ENCODE measurements around the gene MAP3K10. TPM values are rescaled to one million over a fixed set of nuclear protein-coding genes. Genes with fewer than 3 reads are reported as not detected.

The MAP3K10 gene
- total RNA-seq, 1 experiment from 2014 or later: 26.9 TPM

DNA sequence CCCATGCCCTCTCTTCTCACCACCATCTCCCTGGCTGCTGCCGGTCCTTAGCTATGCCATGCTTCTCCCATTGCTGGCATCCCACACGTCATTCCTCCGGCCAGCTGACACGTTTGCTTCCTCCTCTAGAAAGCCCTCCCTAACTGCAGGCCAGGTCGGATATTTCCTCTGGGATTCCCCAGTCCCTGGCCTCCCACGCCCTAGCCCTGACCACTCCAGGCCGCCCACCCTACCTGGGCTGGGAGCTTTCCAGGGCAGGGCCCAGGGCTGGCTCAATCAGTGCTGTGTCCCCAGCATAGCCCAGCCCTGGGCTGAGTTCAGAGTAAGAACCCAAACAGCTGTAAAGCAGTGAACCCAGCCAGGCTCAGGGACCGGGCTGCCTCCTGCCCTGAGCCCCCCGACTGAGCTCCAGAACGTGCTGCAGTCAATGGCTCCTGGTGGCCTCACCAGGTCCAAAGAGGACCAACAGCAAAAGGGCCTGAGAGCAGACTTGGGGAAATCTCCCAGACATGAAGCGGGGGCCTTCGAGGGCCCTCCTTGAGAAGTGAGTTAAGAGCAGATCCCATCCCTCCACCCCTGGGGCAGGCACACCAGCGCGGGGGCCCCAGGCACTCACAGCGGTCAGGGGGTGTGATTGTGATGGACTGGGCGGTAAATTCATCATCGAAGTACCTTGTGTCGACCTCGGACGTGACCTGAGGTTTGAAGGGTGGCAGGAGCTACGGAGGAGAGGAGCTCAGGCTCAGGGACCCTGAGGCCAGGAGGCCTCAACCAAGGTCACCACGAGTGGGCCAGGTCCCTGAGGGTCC, 43.4 kb downstream of the MAP3K10 start:
- H3K36me3 ChIP-seq (ENCODE audit: low read depth): no peaks in the 10 kb centered on the region
- no peaks in the 10 kb centered on the region for H3K79me2 ChIP-seq (ENCODE audit: low read depth)
- TF ChIP-seq EZH2 (IDR thresholded peaks at IDR 0.05; ENCODE audit: low read depth): no peak
- TF ChIP-seq, protein P1, sequence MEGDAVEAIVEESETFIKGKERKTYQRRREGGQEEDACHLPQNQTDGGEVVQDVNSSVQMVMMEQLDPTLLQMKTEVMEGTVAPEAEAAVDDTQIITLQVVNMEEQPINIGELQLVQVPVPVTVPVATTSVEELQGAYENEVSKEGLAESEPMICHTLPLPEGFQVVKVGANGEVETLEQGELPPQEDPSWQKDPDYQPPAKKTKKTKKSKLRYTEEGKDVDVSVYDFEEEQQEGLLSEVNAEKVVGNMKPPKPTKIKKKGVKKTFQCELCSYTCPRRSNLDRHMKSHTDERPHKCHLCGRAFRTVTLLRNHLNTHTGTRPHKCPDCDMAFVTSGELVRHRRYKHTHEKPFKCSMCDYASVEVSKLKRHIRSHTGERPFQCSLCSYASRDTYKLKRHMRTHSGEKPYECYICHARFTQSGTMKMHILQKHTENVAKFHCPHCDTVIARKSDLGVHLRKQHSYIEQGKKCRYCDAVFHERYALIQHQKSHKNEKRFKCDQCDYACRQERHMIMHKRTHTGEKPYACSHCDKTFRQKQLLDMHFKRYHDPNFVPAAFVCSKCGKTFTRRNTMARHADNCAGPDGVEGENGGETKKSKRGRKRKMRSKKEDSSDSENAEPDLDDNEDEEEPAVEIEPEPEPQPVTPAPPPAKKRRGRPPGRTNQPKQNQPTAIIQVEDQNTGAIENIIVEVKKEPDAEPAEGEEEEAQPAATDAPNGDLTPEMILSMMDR (conservative IDR thresholded peaks at IDR 0.05): no peak
- CTCF ChIA-PET: no interaction called here
- no peak overlapping the region for H3K27ac ChIP-seq
- BruUV-seq (replicated peaks): no TSS peak
- H3F3A ChIP-seq (ENCODE audit: insufficient read depth, low read depth): peaks cover 6% of the 10 kb centered on the region; the same call in 1 of the 2 replicates
- no peaks in the 10 kb centered on the region for H3K9me2 ChIP-seq (ENCODE audit: insufficient read depth)
- no peak for DNase-seq
- no peaks in the 10 kb centered on the region for H4K20me1 ChIP-seq (ENCODE audit: insufficient read depth)
- H3K4me3 ChIP-seq: no peak overlapping the region
- no peaks in the 10 kb centered on the region for H3K27me3 ChIP-seq (ENCODE audit: insufficient read depth, low read depth)
- intact Hi-C loops (cut with micrococcal nuclease; ENCODE audit: unreplicated experiment): no loop called here
- H3K9me3 ChIP-seq (ENCODE audit: insufficient read depth, low read depth): no peaks in the 10 kb centered on the region
- H3K4me1 ChIP-seq (replicated peaks; ENCODE audit: insufficient read depth): no peaks in the 10 kb centered on the region
- POLR2A ChIA-PET (ENCODE audit: unreplicated experiment): interaction anchor here (0.6 kb wide), 1 partner anchor 514 kb away, joined by 4 read pairs; no protein-coding TSS in a partner anchor
- no peak overlapping the region for H2AFZ ChIP-seq
- H3K4me2 ChIP-seq: no peak overlapping the region

GRCh38 chr19:40235238-40236025, 44.2 kb downstream of the MAP3K10 start:
- intact Hi-C loops (cut with micrococcal nuclease; ENCODE audit: unreplicated experiment): no loop called here
- POLR2A ChIA-PET (ENCODE audit: unreplicated experiment): interaction anchor here (0.6 kb wide), 1 partner anchor 513 kb away, joined by 4 read pairs; no protein-coding TSS in a partner anchor
- TF ChIP-seq, protein P1 (conservative IDR thresholded peaks at IDR 0.05): no peak
- no peak for TF ChIP-seq EZH2 (IDR thresholded peaks at IDR 0.05; ENCODE audit: low read depth)

DNA sequence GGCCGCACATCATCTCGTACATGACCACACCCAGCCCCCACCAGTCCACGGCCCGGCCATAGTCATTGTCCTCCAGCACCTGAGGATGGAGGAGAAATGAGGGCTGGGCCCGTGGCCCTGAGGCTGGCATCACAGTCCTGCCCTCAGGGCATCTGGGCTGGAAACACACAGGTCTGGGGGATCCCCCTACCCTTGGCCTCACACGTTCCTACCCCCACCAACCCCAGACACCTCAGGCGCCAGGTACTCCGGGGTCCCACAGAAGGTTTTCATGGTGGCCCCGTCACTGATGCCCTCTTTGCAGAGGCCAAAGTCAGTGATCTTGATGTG, 44.8 kb downstream of the MAP3K10 start:
- DNase-seq: no peak
- Histone ChIP-seq H3K27me3 (ENCODE audit: insufficient read depth, low read depth) (no peaks in the 10 kb centered on the region), H3K9me2 (ENCODE audit: insufficient read depth) (no peaks in the 10 kb centered on the region), H3F3A (ENCODE audit: insufficient read depth, low read depth) (no peaks in the 10 kb centered on the region), H3K4me1 (replicated peaks; ENCODE audit: insufficient read depth) (no peaks in the 10 kb centered on the region), H3K4me2 (no peak overlapping the region), H3K4me3 (no peak overlapping the region), H3K9me3 (ENCODE audit: insufficient read depth, low read depth) (no peaks in the 10 kb centered on the region), H3K79me2 (ENCODE audit: low read depth) (no peaks in the 10 kb centered on the region), H4K20me1 (ENCODE audit: insufficient read depth) (no peaks in the 10 kb centered on the region), H3K27ac (no peak overlapping the region), H3K36me3 (ENCODE audit: low read depth) (no peaks in the 10 kb centered on the region), H2AFZ (no peak overlapping the region)
- POLR2A ChIA-PET (ENCODE audit: unreplicated experiment): no interaction called here
- no peak for TF ChIP-seq EZH2 (IDR thresholded peaks at IDR 0.05; ENCODE audit: low read depth)
- TF ChIP-seq, protein P1 (conservative IDR thresholded peaks at IDR 0.05): no peak
- BruUV-seq (replicated peaks): no TSS peak
- CTCF ChIA-PET: no interaction called here
- intact Hi-C loops (cut with micrococcal nuclease; ENCODE audit: unreplicated experiment): no loop called here

More at GRCh38 chr19:40235238-40236025, 44.2 kb downstream of the MAP3K10 start:
- CTCF ChIA-PET: no interaction called here
- H3K27ac ChIP-seq: no peak overlapping the region
- H4K20me1 ChIP-seq (ENCODE audit: insufficient read depth): no peaks in the 10 kb centered on the region
- no peaks in the 10 kb centered on the region for H3K9me2 ChIP-seq (ENCODE audit: insufficient read depth)
- no peak overlapping the region for H2AFZ ChIP-seq
- no peak for DNase-seq
- no peak overlapping the region for H3K4me2 ChIP-seq
- no peaks in the 10 kb centered on the region for H3K9me3 ChIP-seq (ENCODE audit: insufficient read depth, low read depth)
- no peaks in the 10 kb centered on the region for H3K4me1 ChIP-seq (replicated peaks; ENCODE audit: insufficient read depth)
- no peaks in the 10 kb centered on the region for H3K27me3 ChIP-seq (ENCODE audit: insufficient read depth, low read depth)
- no peaks in the 10 kb centered on the region for H3K79me2 ChIP-seq (ENCODE audit: low read depth)
- H3K4me3 ChIP-seq: no peak overlapping the region
- no peaks in the 10 kb centered on the region for H3K36me3 ChIP-seq (ENCODE audit: low read depth)
- H3F3A ChIP-seq (ENCODE audit: insufficient read depth, low read depth): no peaks in the 10 kb centered on the region
- BruUV-seq (replicated peaks): no TSS peak
